SU-DHL-6 (cell line): ENCODE results near the gene SH2D4B.

Source experiments
- EZH2phosphoT487 ChIP-seq: fragments of 200-600 bp; sonication (generic), shearing (Covaris generic); conservative IDR thresholded peaks from 2 replicates; pipeline ENCODE4 v1.6.1; 2018; ENCODE audit warnings: mild to moderate bottlenecking, antibody characterized with exemption, low read length, moderate library complexity, mixed read lengths
- TF ChIP-seq, protein P1 (sequence below): fragments of 200-600 bp; sonication (generic); IDR thresholded peaks from one replicate; pipeline ENCODE4 v1.5.1; 2017; ENCODE audit warnings: antibody characterized with exemption, mild to moderate bottlenecking, low read length, moderate library complexity; ENCODE audit not compliant: insufficient read depth, poor library complexity, severe bottlenecking

DNA sequence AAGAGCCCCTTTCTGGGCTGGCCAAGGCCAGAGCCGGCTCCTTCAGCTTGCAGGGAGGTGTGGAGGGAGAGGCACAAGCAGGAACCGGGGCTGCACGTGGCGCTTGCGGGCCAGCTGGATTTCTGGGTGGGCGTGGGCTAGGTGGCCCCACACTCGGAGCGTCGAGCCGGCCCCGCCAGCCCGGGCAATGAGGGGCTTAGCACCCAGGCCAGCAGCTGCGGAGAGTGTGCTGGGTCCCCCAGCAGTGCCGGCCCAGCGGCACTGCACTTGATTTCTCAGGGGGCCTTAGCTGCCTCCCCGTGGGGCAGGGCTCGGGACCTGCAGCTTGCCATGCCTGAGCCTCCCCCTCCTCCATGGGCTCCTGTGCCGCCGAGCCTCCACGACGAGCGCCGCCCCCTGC, 48.1 kb downstream of the SH2D4B start:
- TF ChIP-seq, protein P1, sequence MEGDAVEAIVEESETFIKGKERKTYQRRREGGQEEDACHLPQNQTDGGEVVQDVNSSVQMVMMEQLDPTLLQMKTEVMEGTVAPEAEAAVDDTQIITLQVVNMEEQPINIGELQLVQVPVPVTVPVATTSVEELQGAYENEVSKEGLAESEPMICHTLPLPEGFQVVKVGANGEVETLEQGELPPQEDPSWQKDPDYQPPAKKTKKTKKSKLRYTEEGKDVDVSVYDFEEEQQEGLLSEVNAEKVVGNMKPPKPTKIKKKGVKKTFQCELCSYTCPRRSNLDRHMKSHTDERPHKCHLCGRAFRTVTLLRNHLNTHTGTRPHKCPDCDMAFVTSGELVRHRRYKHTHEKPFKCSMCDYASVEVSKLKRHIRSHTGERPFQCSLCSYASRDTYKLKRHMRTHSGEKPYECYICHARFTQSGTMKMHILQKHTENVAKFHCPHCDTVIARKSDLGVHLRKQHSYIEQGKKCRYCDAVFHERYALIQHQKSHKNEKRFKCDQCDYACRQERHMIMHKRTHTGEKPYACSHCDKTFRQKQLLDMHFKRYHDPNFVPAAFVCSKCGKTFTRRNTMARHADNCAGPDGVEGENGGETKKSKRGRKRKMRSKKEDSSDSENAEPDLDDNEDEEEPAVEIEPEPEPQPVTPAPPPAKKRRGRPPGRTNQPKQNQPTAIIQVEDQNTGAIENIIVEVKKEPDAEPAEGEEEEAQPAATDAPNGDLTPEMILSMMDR: no peak
- TF ChIP-seq EZH2phosphoT487: no peak
